Naive thymus-derived CD4-positive, alpha-beta T cell (primary cell): ENCODE results near the gene C5. TPM values are rescaled to one million over a fixed set of nuclear protein-coding genes. Genes with fewer than 3 reads are reported as not detected.
"Not testable (repeated sequence)": the region's sequence is repeated elsewhere in the genome, so short reads cannot be mapped to it uniquely, and the experiment has no call there.

Experiments used
- ATAC-seq: fragments of 150-1000 bp; cut with Tn5 transposase; 2 replicates; pipeline ENCODE4 v1.10.0; 2021; ENCODE audit warnings: mild to moderate bottlenecking, moderate library complexity
- CTCF ChIA-PET: fragments of 350-600 bp; sonication (Branson Sonifier 250); formaldehyde crosslinking; loops from one replicate; lab custom pipeline; 2021; ENCODE audit warnings: antibody characterized with exemption; lab: Charles Lee
- POLR2A ChIA-PET: fragments of 350-600 bp; sonication (Branson Sonifier 250); formaldehyde crosslinking; loops from one replicate; lab custom pipeline; 2021; ENCODE audit warnings: antibody characterized with exemption, inconsistent platforms; lab: Charles Lee
- DNase-seq, 9 donors: peaks; one replicate each; pipeline versions ENCODE4 v3.0.0 to v3.0.0-alpha.2; 2020 to 2022; ENCODE audit warnings: mixed read lengths in 1 of 9
- H3K27ac ChIP-seq: one replicate; pipeline ENCODE4 v1.7.0; 2013; ENCODE audit warnings: mild to moderate bottlenecking, low read depth, low read length, moderate library complexity
- H3K27me3 ChIP-seq, 2 donors: one replicate each; pipeline ENCODE4 v1.7.0; 2013; ENCODE audit warnings: low read length in 2 of 2, mild to moderate bottlenecking in 2 of 2, moderate library complexity in 2 of 2; ENCODE audit not compliant: control insufficient read depth in 2 of 2, insufficient read depth in 2 of 2
- H3K36me3 ChIP-seq, 3 experiments: 1 replicate in 2 of 3; 2 replicates in 1 of 3; pipeline ENCODE4 v1.7.0; 2013; ENCODE audit warnings: low read length in 3 of 3, mild to moderate bottlenecking in 3 of 3, moderate library complexity in 1 of 3; ENCODE audit not compliant: insufficient read depth in 3 of 3, control insufficient read depth in 2 of 3
- H3K4me1 ChIP-seq, 2 donors: one replicate each; pipeline ENCODE4 v1.7.0; 2013; ENCODE audit warnings: low read length in 2 of 2, mild to moderate bottlenecking in 2 of 2, moderate library complexity in 1 of 2; ENCODE audit not compliant: control insufficient read depth in 2 of 2, insufficient read depth in 2 of 2
- H3K4me3 ChIP-seq: 2 replicates; pipeline ENCODE4 v1.7.0; 2013; ENCODE audit warnings: mild to moderate bottlenecking, low read length
- H3K9me3 ChIP-seq, 3 experiments: 1 replicate in 2 of 3; 2 replicates in 1 of 3; pipeline ENCODE4 v1.7.0; 2013; ENCODE audit warnings: low read length in 3 of 3; ENCODE audit not compliant: control insufficient read depth in 2 of 3
- H3K27ac Mint-ChIP-seq, 9 donors: one replicate each; pipeline ENCODE4 v1.8.0; 2020 to 2022; ENCODE audit warnings: mixed read lengths in 9 of 9, mild to moderate bottlenecking in 8 of 9, moderate library complexity in 5 of 9, inconsistent platforms in 2 of 9
- H3K27me3 Mint-ChIP-seq, 5 donors: one replicate each; pipeline ENCODE4 v1.8.0; 2021 to 2022; ENCODE audit warnings: mixed read lengths in 5 of 5, mild to moderate bottlenecking in 1 of 5
- H3K36me3 Mint-ChIP-seq, 5 donors: one replicate each; pipeline ENCODE4 v1.8.0; 2020 to 2022; ENCODE audit warnings: mixed read lengths in 5 of 5, mild to moderate bottlenecking in 3 of 5, inconsistent platforms in 1 of 5
- H3K4me1 Mint-ChIP-seq, 7 donors: one replicate each; pipeline ENCODE4 v1.8.0; 2020 to 2022; ENCODE audit warnings: mixed read lengths in 7 of 7, mild to moderate bottlenecking in 3 of 7, inconsistent platforms in 1 of 7
- H3K4me3 Mint-ChIP-seq, 10 donors: one replicate each; pipeline ENCODE4 v1.8.0; 2020 to 2022; ENCODE audit warnings: mild to moderate bottlenecking in 10 of 10, mixed read lengths in 10 of 10, moderate library complexity in 6 of 10, inconsistent platforms in 2 of 10
- H3K9me3 Mint-ChIP-seq, 11 donors: one replicate each; pipeline ENCODE4 v1.8.0; 2020 to 2022; ENCODE audit warnings: mixed read lengths in 11 of 11, mild to moderate bottlenecking in 4 of 11, inconsistent platforms in 1 of 11, moderate library complexity in 1 of 11
- intact Hi-C, 2 donors: fragments of 100-400 bp; cut with micrococcal nuclease; formaldehyde crosslinking; loops; one replicate each; pipeline ENCODE4 v1.15.1; 2023
- polyA plus RNA-seq, 2 donors: library from polyadenylated mRNA; unstranded; fragments of 300-500 nt; fragmentation: Illumina TruSeq; gene quantifications; one replicate each; pipeline ENCODE4 v1.2.3, GENCODE V29; 2021
- total RNA-seq, 6 experiments: library from RNA in 5 of 6; stranded (reverse) in 5 of 6; gene quantifications; 1 replicate in 5 of 6; 2 replicates in 1 of 6; pipeline ENCODE4 v1.2.3 and lab custom pipeline; 2021 to 2026

C5 gene
- total and polyA plus RNA-seq, 7 experiments from 2014 or later = 0.41 to 2.9 (median 2.3) TPM

GRCh38 chr9:121038362-121038761, 11.7 kb downstream of the C5 start:
- CTCF ChIA-PET = interaction anchor here (1.0 kb wide), 1 partner anchor 21 kb away, joined by 3 read pairs; no protein-coding TSS in a partner anchor
- intact Hi-C loops = no loop called here
- no peak for ATAC-seq

GRCh38 chr9:121035717-121036116, 14.4 kb downstream of the C5 start:
- peaks cover 0 to 10% (median 0%) of the 10 kb centered on the region in 5 donors for H3K27me3 Mint-ChIP-seq
- ChIA-PET POLR2A (interaction anchor here (0.6 kb wide), 1 partner anchor 22 kb away, joined by 3 read pairs; no protein-coding TSS in a partner anchor), CTCF (interaction anchor here (0.6 to 1.3 kb wide), 5 partner anchors 9 to 177 kb away, joined by 3 to 4 read pairs (median 3); no protein-coding TSS in a partner anchor)
- H3K4me1 Mint-ChIP-seq, H3K9me3 ChIP-seq, H3K36me3 Mint-ChIP-seq, H3K36me3 ChIP-seq, H3K4me3 Mint-ChIP-seq, ATAC-seq, H3K27me3 ChIP-seq, H3K9me3 Mint-ChIP-seq, intact Hi-C loops, H3K27ac ChIP-seq, DNase-seq, H3K4me1 ChIP-seq, H3K27ac Mint-ChIP-seq, H3K4me3 ChIP-seq: not testable (repeated sequence)

More at GRCh38 chr9:121038362-121038761, 11.7 kb downstream of the C5 start:
- Mint-ChIP-seq H3K9me3 (peaks cover 0 to 5% (median 2%) of the 10 kb centered on the region in 11 donors), H3K27me3 (peaks cover 0 to 20% (median 0%) of the 10 kb centered on the region in 5 donors), H3K4me1 (no peaks in the 10 kb centered on the region), H3K4me3 (no peak overlapping the region), H3K27ac (peak overlapping the region in 1 of 9 donors; percentile 37), H3K36me3 (peaks cover 0 to 11% (median 7%) of the 10 kb centered on the region in 5 donors)
- Histone ChIP-seq H3K36me3 (no peaks in the 10 kb centered on the region), H3K9me3 (no peaks in the 10 kb centered on the region), H3K27me3 (no peaks in the 10 kb centered on the region), H3K4me3 (no peak overlapping the region), H3K4me1 (no peaks in the 10 kb centered on the region), H3K27ac (no peak overlapping the region)
- POLR2A ChIA-PET = no interaction called here
- no peak for DNase-seq

DNA sequence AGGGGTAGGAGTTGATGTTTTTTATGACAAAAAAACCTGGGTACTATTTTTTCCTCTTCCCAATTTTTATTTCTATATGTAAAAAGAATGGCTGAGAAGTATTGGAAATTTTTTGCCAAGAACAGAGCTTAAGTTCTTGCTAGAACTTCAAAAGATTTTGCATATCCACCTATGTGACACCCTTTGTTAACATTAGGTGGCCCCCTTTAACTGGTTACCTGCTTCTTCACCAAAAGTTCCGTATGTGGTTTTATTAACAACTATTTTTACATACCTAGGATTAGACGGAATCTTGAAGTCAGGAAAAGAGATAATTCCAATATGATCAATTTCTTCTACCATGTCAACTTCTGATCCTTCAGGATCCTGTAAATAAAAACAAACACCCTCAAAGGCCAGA, 15.5 kb downstream of the C5 start:
- Mint-ChIP-seq H3K9me3 (peaks cover 0 to 5% (median 2%) of the 10 kb centered on the region in 11 donors), H3K27ac (no peak overlapping the region), H3K27me3 (peaks cover 0 to 10% (median 0%) of the 10 kb centered on the region in 5 donors), H3K36me3 (peaks cover 0 to 8% (median 6%) of the 10 kb centered on the region in 5 donors), H3K4me1 (no peaks in the 10 kb centered on the region), H3K4me3 (no peak overlapping the region)
- ATAC-seq (no peak), DNase-seq (no peak)
- H3K4me1 ChIP-seq = no peaks in the 10 kb centered on the region
- intact Hi-C loops = loop anchor here in 1 of 2 donors (5.0 kb wide), 1 partner anchor 37 kb away; no protein-coding TSS in a partner anchor
- ChIA-PET CTCF (no interaction called here), POLR2A (interaction anchor here (0.6 kb wide), 1 partner anchor 68 kb away, joined by 3 read pairs; no protein-coding TSS in a partner anchor)
- no peak overlapping the region for H3K27ac ChIP-seq
- H3K27me3 ChIP-seq = no peaks in the 10 kb centered on the region
- no peak overlapping the region for H3K4me3 ChIP-seq
- H3K9me3 ChIP-seq = no peaks in the 10 kb centered on the region
- no peaks in the 10 kb centered on the region for H3K36me3 ChIP-seq

GRCh38 chr9:121029469-121029868, 20.6 kb downstream of the C5 start:
- H3K27me3 Mint-ChIP-seq = peaks cover 0 to 12% (median 0%) of the 10 kb centered on the region in 5 donors
- H3K36me3 Mint-ChIP-seq = peaks cover 0 to 9% (median 4%) of the 10 kb centered on the region in 5 donors
- ATAC-seq = no peak
- no peaks in the 10 kb centered on the region for H3K9me3 ChIP-seq
- intact Hi-C loops = no loop called here
- H3K27ac Mint-ChIP-seq = no peak overlapping the region
- no peaks in the 10 kb centered on the region for H3K27me3 ChIP-seq
- peaks cover 0 to 2% (median 0%) of the 10 kb centered on the region in 11 donors for H3K9me3 Mint-ChIP-seq
- POLR2A ChIA-PET = no interaction called here
- H3K4me3 Mint-ChIP-seq = no peak overlapping the region
- CTCF ChIA-PET = interaction anchor here (1.1 kb wide), 1 partner anchor 94 kb away, joined by 3 read pairs; no protein-coding TSS in a partner anchor
- H3K4me3 ChIP-seq = no peak overlapping the region
- H3K27ac ChIP-seq = no peak overlapping the region
- DNase-seq = no peak
- no peaks in the 10 kb centered on the region for H3K4me1 ChIP-seq
- H3K4me1 Mint-ChIP-seq = no peaks in the 10 kb centered on the region
- no peaks in the 10 kb centered on the region for H3K36me3 ChIP-seq

DNA sequence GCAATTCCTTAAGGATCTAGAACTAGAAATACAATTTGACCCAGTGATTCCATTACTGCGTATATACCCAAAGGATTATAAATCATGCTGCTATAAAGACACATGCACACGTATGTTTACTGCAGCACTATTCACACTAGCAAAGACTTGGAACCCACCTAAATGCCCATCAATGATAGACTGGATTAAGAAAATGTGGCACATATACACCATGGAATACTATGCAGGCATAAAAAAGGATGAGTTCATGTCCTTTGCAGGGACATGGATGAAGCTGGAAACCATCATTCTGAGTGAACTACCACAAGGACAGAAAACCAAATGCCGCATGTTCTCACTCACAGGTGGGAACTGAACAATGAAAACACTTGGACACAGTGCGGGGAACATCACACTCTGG, 21.8 kb downstream of the C5 start:
- H3K9me3 Mint-ChIP-seq, POLR2A ChIA-PET, H3K4me1 ChIP-seq, H3K27ac Mint-ChIP-seq, intact Hi-C loops, CTCF ChIA-PET, H3K4me1 Mint-ChIP-seq, H3K4me3 ChIP-seq, H3K36me3 Mint-ChIP-seq, H3K36me3 ChIP-seq, H3K9me3 ChIP-seq, H3K27ac ChIP-seq, H3K4me3 Mint-ChIP-seq, ATAC-seq, H3K27me3 ChIP-seq, DNase-seq: not testable (repeated sequence)
- H3K27me3 Mint-ChIP-seq = peaks cover 0 to 11% (median 0%) of the 10 kb centered on the region in 5 donors

- Mint-ChIP-seq H3K4me1 (peaks cover 0 to 2% (median 0%) of the 10 kb centered on the region in 7 donors), H3K27me3 (peaks cover 0 to 11% (median 0%) of the 10 kb centered on the region in 5 donors), H3K4me3 (no peak overlapping the region), H3K9me3 (peaks cover 0 to 2% (median 0%) of the 10 kb centered on the region in 11 donors), H3K36me3 (peaks cover 0 to 9% (median 4%) of the 10 kb centered on the region in 5 donors), H3K27ac (no peak overlapping the region)
- CTCF ChIA-PET = no interaction called here
- POLR2A ChIA-PET = no interaction called here
- Histone ChIP-seq H3K27me3 (no peaks in the 10 kb centered on the region), H3K4me3 (no peak overlapping the region), H3K27ac (no peak overlapping the region), H3K36me3 (no peaks in the 10 kb centered on the region), H3K9me3 (no peaks in the 10 kb centered on the region), H3K4me1 (no peaks in the 10 kb centered on the region)
- DNase-seq (no peak), ATAC-seq (no peak)
- intact Hi-C loops = no loop called here
These were observed 23.3 kb downstream of the C5 start for GRCh38 chr9:121026768-121027167.

GRCh38 chr9:121026260-121026691, 23.8 kb downstream of the C5 start:
- H3K36me3 ChIP-seq = no peaks in the 10 kb centered on the region
- Mint-ChIP-seq H3K9me3 (peaks cover 0 to 2% (median 0%) of the 10 kb centered on the region in 11 donors), H3K27me3 (peaks cover 0 to 11% (median 0%) of the 10 kb centered on the region in 5 donors), H3K4me3 (no peak overlapping the region), H3K4me1 (peaks cover 0 to 2% (median 0%) of the 10 kb centered on the region in 7 donors), H3K27ac (no peak overlapping the region), H3K36me3 (peaks cover 0 to 9% (median 4%) of the 10 kb centered on the region in 5 donors)
- H3K27ac ChIP-seq = no peak overlapping the region
- ChIA-PET CTCF (no interaction called here), POLR2A (no interaction called here)
- no peak for DNase-seq
- no peaks in the 10 kb centered on the region for H3K4me1 ChIP-seq
- no peaks in the 10 kb centered on the region for H3K9me3 ChIP-seq
- H3K27me3 ChIP-seq = no peaks in the 10 kb centered on the region
- H3K4me3 ChIP-seq = no peak overlapping the region
- intact Hi-C loops = no loop called here
- ATAC-seq = no peak
